ENCODE measurements around the gene RNF214.
"Not testable (repeated sequence)": the region's sequence is repeated elsewhere in the genome, so short reads cannot be mapped to it uniquely, and the experiment has no call there.

Gene RNF214

DNA sequence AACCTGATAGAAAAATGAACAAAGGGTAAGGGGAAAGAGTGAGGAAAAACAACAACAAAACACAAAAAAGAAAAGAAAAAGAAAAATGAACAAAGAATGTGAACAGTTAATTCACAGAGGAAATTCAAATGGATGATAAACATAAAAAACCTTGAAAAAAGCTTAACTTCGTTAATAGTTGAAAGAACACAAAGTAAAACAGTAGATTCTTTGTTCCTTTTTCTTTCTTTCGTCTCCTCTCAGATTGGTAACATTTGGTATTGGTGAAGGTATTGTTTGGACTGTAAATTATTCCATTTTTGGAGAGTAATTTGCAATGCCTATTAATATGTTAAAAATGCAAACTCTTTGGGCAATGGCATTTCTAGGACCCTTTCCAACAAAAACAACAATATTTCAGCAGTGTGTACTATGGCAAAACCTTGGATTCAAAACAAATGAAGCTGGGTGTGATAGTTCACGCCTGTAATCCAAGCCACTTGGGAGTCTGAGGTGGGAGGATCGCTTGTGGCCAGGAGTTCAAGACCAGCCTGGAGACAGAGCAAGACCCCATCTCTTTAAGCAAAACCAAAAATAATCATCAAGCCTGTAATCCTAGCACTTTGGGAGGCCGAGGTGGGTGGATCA is 86.9 kb downstream of the RNF214 start:
- DNase-seq: no peak

DNA sequence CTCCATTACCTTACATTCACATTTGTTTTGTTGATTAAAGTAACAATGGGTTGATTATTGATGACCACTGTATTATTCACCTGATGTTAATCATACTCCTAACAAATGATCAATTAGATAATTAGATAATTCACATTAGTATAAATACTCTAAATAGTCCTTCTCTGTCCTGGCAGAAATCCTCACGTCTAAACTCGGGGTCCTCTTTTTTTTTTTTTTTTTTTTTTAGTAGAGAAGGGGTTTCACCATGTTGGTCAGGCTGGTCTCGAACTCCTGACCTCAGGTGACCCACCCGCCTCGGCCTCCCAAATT is 94.7 kb downstream of the RNF214 start:
- DNase-seq: not testable (repeated sequence)

DNA sequence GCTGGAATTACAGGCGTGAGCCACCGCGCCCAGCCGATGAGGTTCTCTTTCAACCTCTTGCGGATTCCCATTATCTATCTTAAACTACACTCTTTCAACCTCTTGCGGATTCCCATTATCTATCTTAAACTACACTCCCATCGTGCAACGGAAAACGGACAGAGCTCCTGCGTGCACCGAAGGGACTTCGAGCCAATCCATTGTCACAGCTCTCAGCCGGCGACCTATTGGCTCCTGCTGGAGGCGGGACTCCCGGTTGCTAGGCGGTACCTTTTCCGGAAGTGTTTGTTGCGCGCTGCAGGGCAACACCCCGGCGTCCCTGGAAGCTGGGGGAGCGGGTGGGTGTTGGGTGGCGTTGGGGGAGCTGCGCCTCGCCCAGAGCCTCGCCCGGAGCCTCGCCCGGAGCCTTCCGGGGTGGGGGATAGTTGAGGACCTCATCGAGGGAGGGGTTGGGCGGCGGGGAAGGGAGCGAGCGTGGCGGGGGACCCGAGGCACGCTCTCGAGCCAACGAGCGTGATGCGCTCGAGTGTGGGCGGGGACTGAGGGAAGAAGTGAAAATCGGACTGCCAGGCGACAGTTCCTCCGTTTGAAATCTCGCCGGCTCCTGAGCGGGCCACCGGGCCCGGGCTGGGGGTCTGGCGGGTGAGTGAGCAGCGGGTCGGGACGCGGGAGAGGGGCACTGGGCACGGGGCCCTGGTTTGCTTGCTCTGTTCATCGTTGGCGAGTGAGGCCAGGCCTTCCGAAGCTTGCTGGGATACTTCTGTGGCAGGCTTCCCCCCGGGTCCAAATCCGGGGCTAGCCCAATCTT is 95.3 kb downstream of the RNF214 start, which contains the start of gene CEP164:
CEP164 (plus strand) TSS at position 288 of the 808 bp plus-strand sequence. CDS start 10,733 bp downstream, outside the sequence.
- DNase-seq: peak; percentile 96

DNA sequence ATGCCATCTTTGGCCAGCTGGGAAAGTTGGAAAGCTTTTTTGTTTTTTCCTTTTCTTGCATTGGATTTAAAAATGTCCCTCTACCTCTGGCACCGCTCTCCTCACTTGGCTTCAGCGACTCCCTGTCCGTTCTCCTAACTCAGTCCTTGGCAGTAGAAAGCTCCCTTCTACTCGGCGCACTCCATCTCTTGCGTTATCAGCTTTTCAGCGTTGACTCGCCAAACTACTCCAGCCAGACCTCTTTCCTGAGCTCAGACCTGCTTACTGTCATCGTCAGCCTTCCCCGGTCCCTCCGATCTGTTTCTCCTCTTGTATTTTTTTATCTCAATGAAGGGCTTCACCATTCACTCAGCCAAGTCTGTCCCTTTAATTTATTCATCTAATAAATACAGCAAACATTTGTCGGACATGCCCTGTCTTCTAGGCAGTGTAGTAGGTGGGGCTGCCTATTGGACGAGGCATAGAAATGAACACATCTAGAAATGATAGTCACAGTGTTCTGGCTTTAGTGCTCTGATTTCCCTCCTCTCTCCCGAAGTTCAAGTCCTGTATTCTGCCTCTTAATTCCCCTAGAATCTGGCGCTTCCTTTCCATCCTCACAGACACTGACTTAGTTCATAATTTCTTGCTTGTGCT is 96.0 kb downstream of the RNF214 start:
- DNase-seq: no peak

DNA sequence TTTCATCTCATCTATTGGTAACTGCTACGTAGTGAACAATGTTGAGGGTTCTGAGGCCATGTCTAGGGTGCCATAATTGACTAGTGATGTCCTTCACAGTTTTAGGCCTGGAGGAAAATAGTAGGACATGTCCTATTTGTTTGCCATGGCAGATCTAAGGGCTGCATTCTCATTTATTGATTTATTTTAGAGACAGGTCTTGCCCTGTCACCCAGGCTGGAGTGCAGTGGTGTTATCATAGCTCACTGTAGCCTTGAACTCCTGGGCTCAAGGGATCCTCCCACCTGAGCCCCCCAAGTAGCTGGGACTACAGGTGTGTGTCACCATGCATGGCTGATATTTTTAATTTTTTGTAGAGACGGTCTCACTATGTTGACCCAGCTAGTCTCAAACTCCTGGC is 100.4 kb downstream of the RNF214 start:
- no peak for DNase-seq

DNA sequence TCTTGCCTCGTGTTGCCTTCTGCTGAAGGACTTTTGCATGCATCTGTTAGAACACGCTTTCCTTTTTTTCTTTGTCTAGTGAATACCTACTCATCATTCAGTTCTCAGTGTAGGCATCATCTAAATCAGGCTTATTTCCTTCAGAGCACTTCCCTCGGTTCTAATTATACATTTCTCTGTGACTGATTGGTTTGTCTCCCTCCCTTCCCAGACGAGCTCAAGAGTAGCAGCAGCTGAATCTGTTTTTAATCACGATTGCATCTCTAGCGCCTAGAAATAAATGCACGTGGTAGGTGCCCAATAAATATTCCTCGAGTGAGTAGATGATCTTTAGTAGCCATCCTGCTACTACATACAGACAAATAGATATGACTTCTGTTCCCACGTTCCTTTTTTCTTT is 101.4 kb downstream of the RNF214 start:
- DNase-seq: no peak

DNA sequence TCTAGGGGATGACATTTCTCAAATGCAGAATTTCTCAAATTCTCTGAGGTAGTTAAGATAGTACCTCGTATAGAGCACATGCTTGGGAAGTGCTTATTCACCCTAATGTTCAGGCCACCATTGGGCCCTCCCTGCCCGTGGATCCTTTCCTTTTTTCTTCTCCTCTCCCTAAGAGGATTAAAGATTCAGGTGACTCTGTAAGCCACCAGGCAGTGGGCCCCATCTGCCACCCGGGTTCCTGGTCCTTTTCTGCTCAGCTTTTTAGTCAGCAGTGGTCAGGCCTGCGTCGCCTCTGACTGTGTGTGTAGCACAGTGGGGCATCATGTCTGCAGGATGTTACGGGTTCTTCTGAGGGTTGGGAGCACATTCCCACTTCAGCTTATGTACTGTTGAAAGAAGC is 102.4 kb downstream of the RNF214 start:
- DNase-seq: no peak

DNA sequence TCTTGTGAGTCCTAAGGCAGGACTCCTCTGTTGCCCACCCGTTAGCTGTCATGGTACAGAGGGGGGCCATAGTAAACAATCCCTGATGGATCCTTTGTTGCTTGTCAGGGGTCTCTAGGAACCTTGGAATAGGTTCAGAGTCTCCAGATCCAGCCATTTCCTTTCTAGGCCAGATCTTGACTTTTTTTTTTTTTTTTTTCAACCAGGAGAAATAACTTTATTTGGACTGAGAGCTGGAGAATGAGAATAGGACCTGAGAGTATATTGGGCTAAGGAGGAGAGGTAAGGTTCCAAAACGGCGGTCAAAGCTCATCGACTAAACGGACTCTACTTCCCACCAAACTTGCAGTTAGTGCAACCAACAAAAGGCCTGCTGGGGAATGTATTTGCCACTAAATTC is 102.9 kb downstream of the RNF214 start:
- no peak for DNase-seq

Measured in NCI-H774 (cell line).